ENCODE results near the gene RIF1.
"Not testable (repeated sequence)": the region's sequence is repeated elsewhere in the genome, so short reads cannot be mapped to it uniquely, and the experiment has no call there.

Gene RIF1

GRCh38 chr2:151417650-151418049 lies 7.9 kb downstream of the RIF1 start:
- no peak for DNase-seq (ENCODE audit: low spot score)

GRCh38 chr2:151421681-151422080 lies 12.0 kb downstream of the RIF1 start:
- DNase-seq (ENCODE audit: low spot score) = not testable (repeated sequence)

GRCh38 chr2:151422917-151423439 lies 13.3 kb downstream of the RIF1 start:
- DNase-seq (ENCODE audit: low spot score) = no peak

GRCh38 chr2:151423760-151424159 lies 14.1 kb downstream of the RIF1 start:
- DNase-seq (ENCODE audit: low spot score) = no peak

GRCh38 chr2:151437630-151438029 lies 27.9 kb downstream of the RIF1 start:
- DNase-seq (ENCODE audit: low spot score) = peak; percentile 21

GRCh38 chr2:151438506-151438905 lies 28.8 kb downstream of the RIF1 start:
- DNase-seq (ENCODE audit: low spot score) = no peak

- no peak for DNase-seq (ENCODE audit: low spot score)
These were observed 29.4 kb downstream of the RIF1 start for GRCh38 chr2:151439127-151439526.

- DNase-seq (ENCODE audit: low spot score) = no peak
These were observed 49.7 kb downstream of the RIF1 start for GRCh38 chr2:151459358-151459757.

GRCh38 chr2:151465771-151466170 lies 56.1 kb downstream of the RIF1 start:
- DNase-seq (ENCODE audit: low spot score) = no peak

GRCh38 chr2:151470556-151470955 lies 60.9 kb downstream of the RIF1 start:
- no peak for DNase-seq (ENCODE audit: low spot score)

GRCh38 chr2:151472966-151473365 lies 63.3 kb downstream of the RIF1 start:
- no peak for DNase-seq (ENCODE audit: low spot score)

GRCh38 chr2:151475071-151475470 lies 65.4 kb downstream of the RIF1 start:
- no peak for DNase-seq (ENCODE audit: low spot score)

- no peak for DNase-seq (ENCODE audit: low spot score)
These were observed 66.6 kb downstream of the RIF1 start for GRCh38 chr2:151476287-151476686.

- no peak for DNase-seq (ENCODE audit: low spot score)
These were observed 68.3 kb downstream of the RIF1 start for GRCh38 chr2:151478011-151478410.

GRCh38 chr2:151481744-151482143 lies 72.0 kb downstream of the RIF1 start:
- no peak for DNase-seq (ENCODE audit: low spot score)

- no peak for DNase-seq (ENCODE audit: low spot score)
These were observed 72.5 kb downstream of the RIF1 start for GRCh38 chr2:151482171-151482725.

GRCh38 chr2:151483546-151483945 lies 73.8 kb downstream of the RIF1 start:
- no peak for DNase-seq (ENCODE audit: low spot score)

GRCh38 chr2:151484100-151484499 lies 74.4 kb downstream of the RIF1 start:
- DNase-seq (ENCODE audit: low spot score) = no peak

GRCh38 chr2:151486053-151486452 lies 76.4 kb downstream of the RIF1 start:
- DNase-seq (ENCODE audit: low spot score) = no peak

- no peak for DNase-seq (ENCODE audit: low spot score)
These were observed 80.6 kb downstream of the RIF1 start for GRCh38 chr2:151490276-151490675.

GRCh38 chr2:151491496-151491895 lies 81.8 kb downstream of the RIF1 start:
- no peak for DNase-seq (ENCODE audit: low spot score)

GRCh38 chr2:151498178-151498577 lies 88.5 kb downstream of the RIF1 start:
- DNase-seq (ENCODE audit: low spot score) = no peak

GRCh38 chr2:151506170-151506569 lies 96.5 kb downstream of the RIF1 start:
- DNase-seq (ENCODE audit: low spot score) = no peak

- DNase-seq (ENCODE audit: low spot score) = no peak
These were observed 98.8 kb downstream of the RIF1 start for GRCh38 chr2:151508519-151508918.
